ENCODE results near the gene PLA2G4F.

- TF ChIP-seq ELF1 (IDR thresholded peaks at IDR 0.05) = no peak
- no peak for TF ChIP-seq YY1 (IDR thresholded peaks at IDR 0.05; ENCODE audit: low read depth)
- no peak for TF ChIP-seq POLR2AphosphoS5 (IDR thresholded peaks at IDR 0.05; ENCODE audit: low read depth, low read length)
- TF ChIP-seq CTCF (IDR thresholded peaks at IDR 0.05) = no peak
Measured at GRCh38 chr15:42093966-42094365, 62.5 kb downstream of the PLA2G4F start.
